Measurements from ENCODE around the gene PAF1. TPM values are rescaled to one million over a fixed set of nuclear protein-coding genes. Genes with fewer than 3 reads are reported as not detected.

Gene PAF1
- total RNA-seq (2022) (47.0 and 48.5 TPM in 2 replicates), Bru-seq, nascent RNA (percentile 83 among the genes with signal in this experiment), BruChase-seq, experiment 1, labeled RNA remaining after a 6-hour chase (percentile 91 among the genes with signal in this experiment), BruChase-seq, experiment 2, labeled RNA remaining after a 2-hour chase (percentile 79 among the genes with signal in this experiment)
- long read RNA-seq, transcript PAF1-201 (14 exons, 2,066 nt): major isoform, 88 of 120 reads
- long read RNA-seq, partial matches to known transcripts: 7 of 120 reads
- long read RNA-seq, other reads (novel, unspliced or antisense): 25 of 120 reads

- CTCF ChIA-PET: interaction anchor here (0.7 to 2.3 kb wide), 2 partner anchors 21 to 117 kb away, joined by 3 to 14 read pairs; partner anchors contain the start of gene PLEKHG2
Observed at GRCh38 chr19:39390751-39391437, at the start of gene PAF1, which contains the start of gene MED29. Gene PAF1, minus strand, starts transcription at chr19:39391106. Its CDS starts 242 bp downstream, at chr19:39390864. Gene MED29, plus strand, starts transcription at chr19:39391378. Its CDS starts 45 bp downstream, at chr19:39391423.

GRCh38 chr19:39438270-39438934 lies 47.5 kb upstream of the PAF1 start:
- no TSS peak for BruUV-seq (replicated peaks)
- H3K27ac Mint-ChIP-seq (ENCODE audit: low read depth, unreplicated experiment): no peak overlapping the region
- peak; percentile 56 for DNase-seq (ENCODE audit: unreplicated experiment)
- H3K9me3 Mint-ChIP-seq (ENCODE audit: unreplicated experiment): no peaks in the 10 kb centered on the region
- intact Hi-C loops (cut with micrococcal nuclease): no loop called here
- H3K27me3 Mint-ChIP-seq (ENCODE audit: insufficient read depth, unreplicated experiment): no peaks in the 10 kb centered on the region
- peaks cover 8% of the 10 kb centered on the region for H3K4me1 Mint-ChIP-seq (ENCODE audit: insufficient read depth, unreplicated experiment)
- CTCF ChIA-PET: interaction anchor here (0.6 to 3.8 kb wide), 18 partner anchors 9 to 1411 kb away, joined by 3 to 44 read pairs (median 4); partner anchors contain the start of genes EID2 and EID2B
- TF ChIP-seq CTCF (IDR thresholded peaks at IDR 0.05; ENCODE audit: unreplicated experiment): no peak
- no peak overlapping the region for H3K4me3 Mint-ChIP-seq (ENCODE audit: unreplicated experiment)
- H3K36me3 Mint-ChIP-seq (ENCODE audit: insufficient read depth, unreplicated experiment): peaks cover 35% of the 10 kb centered on the region
- POLR2A ChIA-PET: interaction anchor here (0.5 to 3.9 kb wide), 8 partner anchors 29 to 1682 kb away, joined by 3 to 21 read pairs (median 3); partner anchors contain the start of gene EID2B

More at GRCh38 chr19:39390751-39391437, at the start of gene PAF1, which contains the start of gene MED29:
- POLR2A ChIA-PET: interaction anchor here (0.5 to 3.2 kb wide), 31 partner anchors 9 to 1117 kb away, joined by 3 to 44 read pairs (median 4); partner anchors contain the start of genes EID2B, GGN, PLEKHG2 and RPS16
- DNase-seq (ENCODE audit: unreplicated experiment): peak; percentile 100
- no TSS peak for BruUV-seq (replicated peaks)
- no peak for TF ChIP-seq CTCF (IDR thresholded peaks at IDR 0.05; ENCODE audit: unreplicated experiment)
- no peaks in the 10 kb centered on the region for H3K27me3 Mint-ChIP-seq (ENCODE audit: insufficient read depth, unreplicated experiment)
- peak within 1 kb of the TSS; percentile 93 for H3K4me3 Mint-ChIP-seq (ENCODE audit: unreplicated experiment)
- intact Hi-C loops (cut with micrococcal nuclease): loop anchor here (2.0 to 5.0 kb wide), 2 partner anchors 40 to 49 kb away; partner anchors contain the start of gene SAMD4B
- H3K9me3 Mint-ChIP-seq (ENCODE audit: unreplicated experiment): no peaks in the 10 kb centered on the region
- peak within 1 kb of the TSS; percentile 98 for H3K27ac Mint-ChIP-seq (ENCODE audit: low read depth, unreplicated experiment)
- peaks cover 12% of the 10 kb centered on the region for H3K4me1 Mint-ChIP-seq (ENCODE audit: insufficient read depth, unreplicated experiment)
- peaks cover 74% of the 10 kb centered on the region for H3K36me3 Mint-ChIP-seq (ENCODE audit: insufficient read depth, unreplicated experiment)

GRCh38 chr19:39436350-39436716 lies 45.4 kb upstream of the PAF1 start:
- peaks cover 56% of the 10 kb centered on the region for H3K36me3 Mint-ChIP-seq (ENCODE audit: insufficient read depth, unreplicated experiment)
- CTCF ChIA-PET: interaction anchor here (1.6 to 2.0 kb wide), 2 partner anchors 8 to 97 kb away, joined by 7 to 8 read pairs; partner anchors contain the start of gene EID2B
- H3K9me3 Mint-ChIP-seq (ENCODE audit: unreplicated experiment): no peaks in the 10 kb centered on the region
- TSS peak; percentile 97 for BruUV-seq (replicated peaks)
- peak overlapping the region; percentile 81 for H3K4me3 Mint-ChIP-seq (ENCODE audit: unreplicated experiment)
- intact Hi-C loops (cut with micrococcal nuclease): loop anchor here (1.0 kb wide), 1 partner anchor 24 kb away; the partner anchor contains the start of gene PLEKHG2
- POLR2A ChIA-PET: interaction anchor here (0.6 to 5.1 kb wide), 39 partner anchors 9 to 1281 kb away, joined by 3 to 107 read pairs (median 6); partner anchors contain the start of genes EID2, EID2B, ITPKC and MED29
- peaks cover 8% of the 10 kb centered on the region for H3K4me1 Mint-ChIP-seq (ENCODE audit: insufficient read depth, unreplicated experiment)
- no peaks in the 10 kb centered on the region for H3K27me3 Mint-ChIP-seq (ENCODE audit: insufficient read depth, unreplicated experiment)
- TF ChIP-seq CTCF (IDR thresholded peaks at IDR 0.05; ENCODE audit: unreplicated experiment): no peak
- H3K27ac Mint-ChIP-seq (ENCODE audit: low read depth, unreplicated experiment): peak overlapping the region; percentile 95
- DNase-seq (ENCODE audit: unreplicated experiment): no peak

All from MCF 10A (cell line).